Liver (tissue), 9 donors: ENCODE results near the gene HMG20A. TPM values are rescaled to one million over a fixed set of nuclear protein-coding genes. Genes with fewer than 3 reads are reported as not detected.

ENCODE experiments used
- DNase-seq: peaks from one replicate; pipeline ENCODE4 v3.0.0-alpha.2; 2017; ENCODE audit warnings: low spot score
- H3K27ac ChIP-seq, 2 donors: one replicate each; pipeline ENCODE4 v1.7.0; 2013; ENCODE audit warnings: inconsistent platforms in 2 of 2, low read length in 2 of 2, control low read depth in 1 of 2, low read depth in 1 of 2, mild to moderate bottlenecking in 1 of 2
- H3K27me3 ChIP-seq, 4 donors: one replicate each; pipeline versions ENCODE4 v1.6.1 to v1.7.0; 2013; ENCODE audit warnings: low read length in 3 of 4, inconsistent platforms in 1 of 4, mild to moderate bottlenecking in 1 of 4, moderate library complexity in 1 of 4; ENCODE audit not compliant: control insufficient read depth in 4 of 4, insufficient read depth in 4 of 4
- H3K36me3 ChIP-seq, 4 donors: one replicate each; pipeline versions ENCODE4 v1.6.1 to v1.7.0; 2013; ENCODE audit warnings: low read length in 3 of 4, mild to moderate bottlenecking in 3 of 4, low read depth in 1 of 4, moderate library complexity in 1 of 4; ENCODE audit not compliant: control insufficient read depth in 4 of 4, insufficient read depth in 3 of 4
- H3K4me1 ChIP-seq, 4 donors: one replicate each; pipeline versions ENCODE4 v1.6.1 to v1.7.0; 2013; ENCODE audit warnings: low read length in 3 of 4, mild to moderate bottlenecking in 3 of 4, moderate library complexity in 1 of 4; ENCODE audit not compliant: control insufficient read depth in 4 of 4, insufficient read depth in 4 of 4
- H3K4me3 ChIP-seq, 3 donors: one replicate each; pipeline versions ENCODE4 v1.6.1 to v1.7.0; 2013; ENCODE audit warnings: low read length in 3 of 3, control low read depth in 1 of 3, low read depth in 1 of 3, mild to moderate bottlenecking in 1 of 3
- H3K9ac ChIP-seq, 2 donors: one replicate each; pipeline ENCODE4 v1.7.0; 2013; ENCODE audit warnings: low read length in 2 of 2, mild to moderate bottlenecking in 2 of 2, moderate library complexity in 2 of 2, control low read depth in 1 of 2, low read depth in 1 of 2
- H3K9me3 ChIP-seq, 4 donors: one replicate each; pipeline versions ENCODE4 v1.6.1 to v1.7.0; 2013; ENCODE audit warnings: low read length in 3 of 4; ENCODE audit not compliant: control insufficient read depth in 4 of 4
- EGR1 ChIP-seq, 2 donors: IDR thresholded peaks; 2 replicates each; pipeline ENCODE4 v1.6.1; 2016 to 2018; ENCODE audit warnings: antibody characterized with exemption in 2 of 2, low read depth in 2 of 2
- FOXA1 ChIP-seq: IDR thresholded peaks from 2 replicates; pipeline ENCODE4 v1.6.1; 2016; ENCODE audit warnings: antibody characterized with exemption
- FOXA2 ChIP-seq: IDR thresholded peaks from 2 replicates; pipeline ENCODE4 v1.6.1; 2016; ENCODE audit warnings: antibody characterized with exemption
- GABPA ChIP-seq, 2 donors: IDR thresholded peaks in 1 of 2; conservative IDR thresholded peaks in 1 of 2; 2 replicates each; pipeline ENCODE4 v1.6.1; 2016; ENCODE audit warnings: antibody characterized with exemption in 2 of 2, mild to moderate bottlenecking in 1 of 2, moderate library complexity in 1 of 2
- HNF4A ChIP-seq, 2 donors: conservative IDR thresholded peaks; 2 replicates each; pipeline ENCODE4 v1.6.1; 2016; ENCODE audit warnings: antibody characterized with exemption in 2 of 2, mild to moderate bottlenecking in 2 of 2
- NR2F2 ChIP-seq: IDR thresholded peaks from 2 replicates; pipeline ENCODE4 v1.6.1; 2016; ENCODE audit warnings: antibody characterized with exemption
- REST ChIP-seq: IDR thresholded peaks from 2 replicates; pipeline ENCODE4 v1.6.1; 2016; ENCODE audit warnings: antibody characterized with exemption, mild to moderate bottlenecking
- SP1 ChIP-seq: IDR thresholded peaks from 2 replicates; pipeline ENCODE4 v1.6.1; 2018; ENCODE audit warnings: antibody characterized with exemption, mild to moderate bottlenecking
- TAF1 ChIP-seq: conservative IDR thresholded peaks from 2 replicates; pipeline ENCODE4 v1.6.1; 2016; ENCODE audit warnings: antibody characterized with exemption, mild to moderate bottlenecking
- WGBS: extraction: QIAGEN DNeasy Blood & Tissue Kit; methylation state at CpG from one replicate; pipeline ENCODE4 v1.1.7; 2013; 5-methylcytosine and 5-hydroxymethylcytosine counted together
- polyA plus RNA-seq, 2 donors: library from polyadenylated mRNA; stranded (reverse) in 1 of 2; unstranded in 1 of 2; fragments of 200-250 nt in 1 of 2; fragments of >200 nt in 1 of 2; fragmentation: Nextera tagmentation in 1 of 2; extraction: Ambion mirVana in 1 of 2; gene quantifications; one replicate each; pipeline versions ENCODE4 v1.2.1 to v1.2.3, GENCODE V29; 2013 to 2015
- total RNA-seq, 2 donors: library from RNA; depleted of rRNA; stranded (reverse); fragments of >200 nt; gene quantifications; one replicate each; pipeline ENCODE4 v1.2.3, GENCODE V29; 2014
- TF ChIP-seq, protein P1 (sequence below): IDR thresholded peaks from 2 replicates; pipeline ENCODE4 v1.6.1; 2016; ENCODE audit warnings: antibody characterized with exemption
- donor health status: healthy.
- donor health status: healthy.
- donor health status: healthy.
- donor health status: healthy.
- donor health status: healthy.

HMG20A gene
- total and polyA plus RNA-seq, 4 donors = 7.7 to 19.4 (median 13.3) TPM

GRCh38 chr15:77519540-77519939 lies 98.9 kb downstream of the HMG20A start:
- WGBS = 78% methylated on average over 3 of the region's 3 CpGs
- no peak overlapping the region for H3K4me3 ChIP-seq
- H3K27me3 ChIP-seq = no peaks in the 10 kb centered on the region
- no peak overlapping the region for H3K9ac ChIP-seq
- H3K9me3 ChIP-seq = no peaks in the 10 kb centered on the region
- TF ChIP-seq FOXA1 = no peak
- TF ChIP-seq HNF4A (conservative IDR thresholded peaks at IDR 0.05) = no peak
- H3K27ac ChIP-seq = no peak overlapping the region
- no peaks in the 10 kb centered on the region for H3K4me1 ChIP-seq
- H3K36me3 ChIP-seq = no peaks in the 10 kb centered on the region
- no peak for DNase-seq

- H3K4me1 ChIP-seq = no peaks in the 10 kb centered on the region
- H3K27ac ChIP-seq = no peak overlapping the region
- H3K36me3 ChIP-seq = no peaks in the 10 kb centered on the region
- no peak for TF ChIP-seq REST
- no peak for TF ChIP-seq TAF1
- no peaks in the 10 kb centered on the region for H3K27me3 ChIP-seq
- WGBS = 94% methylated on average over 6 of the region's 6 CpGs
- no peak overlapping the region for H3K4me3 ChIP-seq
- no peaks in the 10 kb centered on the region for H3K9me3 ChIP-seq
- H3K9ac ChIP-seq = no peak overlapping the region
- DNase-seq = no peak
Observed at GRCh38 chr15:77521206-77521605, 100.5 kb downstream of the HMG20A start.

- Histone ChIP-seq H3K36me3 (no peaks in the 10 kb centered on the region), H3K4me1 (no peaks in the 10 kb centered on the region), H3K9me3 (no peaks in the 10 kb centered on the region), H3K27ac (no peak overlapping the region), H3K4me3 (no peak overlapping the region), H3K27me3 (no peaks in the 10 kb centered on the region), H3K9ac (no peak overlapping the region)
- 83% methylated on average over 6 of the region's 6 CpGs for WGBS
- no peak for TF ChIP-seq HNF4A (conservative IDR thresholded peaks at IDR 0.05)
- no peak for TF ChIP-seq GABPA (IDR thresholded peaks at IDR 0.05 in 1 of 2, conservative IDR thresholded peaks at IDR 0.05 in 1 of 2)
- no peak for TF ChIP-seq REST
- TF ChIP-seq EGR1 (IDR thresholded peaks at IDR 0.05; ENCODE audit: low read depth in 2 of 2) = no peak
- no peak for TF ChIP-seq SP1
- TF ChIP-seq FOXA2 = no peak
- TF ChIP-seq, protein P1, sequence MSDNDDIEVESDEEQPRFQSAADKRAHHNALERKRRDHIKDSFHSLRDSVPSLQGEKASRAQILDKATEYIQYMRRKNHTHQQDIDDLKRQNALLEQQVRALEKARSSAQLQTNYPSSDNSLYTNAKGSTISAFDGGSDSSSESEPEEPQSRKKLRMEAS = no peak
- TF ChIP-seq NR2F2 = no peak
- no peak for TF ChIP-seq FOXA1
- no peak for DNase-seq
Observed at GRCh38 chr15:77525400-77525811, 104.7 kb downstream of the HMG20A start.
